Inferior parietal cortex (tissue), 1 donor: Measurements from ENCODE around the gene RINL.
"Not testable (repeated sequence)": the region's sequence is repeated elsewhere in the genome, so short reads cannot be mapped to it uniquely, and the experiment has no call there.

Experiments used
- DNase-seq: peaks from one replicate; pipeline ENCODE4 v3.0.0-alpha.2; 2016; ENCODE audit errors: extremely low spot score

The RINL gene

DNA sequence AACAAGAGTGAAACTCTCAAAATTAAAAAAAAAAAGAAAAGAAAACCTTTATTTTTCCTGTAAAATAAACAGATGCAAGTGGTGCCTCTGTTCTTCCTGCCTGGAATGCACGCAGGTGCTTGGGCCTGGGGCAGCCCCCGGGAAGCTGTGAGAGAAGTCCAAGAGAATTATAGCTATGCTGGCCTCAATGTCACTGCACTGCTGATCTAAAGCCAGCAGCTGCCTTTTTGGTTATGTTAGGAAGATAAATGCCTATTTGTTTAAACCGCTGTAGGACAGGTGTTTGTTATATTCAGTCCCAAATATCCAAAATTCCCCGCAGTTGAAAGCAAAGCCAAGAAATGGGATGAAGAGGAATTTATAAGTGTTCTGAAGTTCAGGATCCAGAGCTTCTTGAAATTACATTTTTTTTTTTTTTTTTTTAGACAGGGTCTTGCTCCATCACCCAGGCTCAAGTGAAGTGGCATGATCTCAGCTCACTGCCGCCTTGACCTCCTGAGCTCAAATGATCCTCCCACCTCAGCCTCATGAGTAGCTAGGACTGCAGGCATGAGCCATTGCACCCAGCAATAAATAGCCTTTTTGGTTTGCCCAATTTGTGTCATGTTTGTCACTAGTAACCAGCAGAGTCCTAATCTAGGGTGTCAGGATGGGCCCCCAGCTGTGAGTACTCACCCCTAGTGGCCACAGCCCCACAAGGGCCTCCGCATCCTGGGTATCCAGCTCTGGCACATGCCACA lies 2.2 kb downstream of the RINL start:
- no peak for DNase-seq

DNA sequence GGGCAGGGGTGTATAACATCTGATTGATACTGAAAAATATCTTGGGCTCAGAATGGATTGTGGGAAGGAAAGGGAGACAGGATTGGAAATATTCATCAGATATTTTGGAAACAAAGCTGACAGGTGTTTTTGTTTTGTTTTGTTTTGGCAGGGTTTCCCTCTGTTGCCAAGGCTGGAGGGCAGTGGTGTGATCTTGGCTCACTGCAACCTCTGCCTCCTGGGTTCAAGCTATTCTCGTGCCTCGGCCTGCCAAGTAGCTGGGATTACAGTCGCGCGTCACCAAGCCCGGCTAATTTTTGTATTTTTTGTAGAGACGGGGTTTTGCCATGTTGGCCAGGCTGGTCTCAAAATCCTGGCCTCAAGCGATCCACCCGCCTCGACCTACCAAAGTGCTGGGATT lies 4.7 kb downstream of the RINL start:
- DNase-seq: not testable (repeated sequence)

DNA sequence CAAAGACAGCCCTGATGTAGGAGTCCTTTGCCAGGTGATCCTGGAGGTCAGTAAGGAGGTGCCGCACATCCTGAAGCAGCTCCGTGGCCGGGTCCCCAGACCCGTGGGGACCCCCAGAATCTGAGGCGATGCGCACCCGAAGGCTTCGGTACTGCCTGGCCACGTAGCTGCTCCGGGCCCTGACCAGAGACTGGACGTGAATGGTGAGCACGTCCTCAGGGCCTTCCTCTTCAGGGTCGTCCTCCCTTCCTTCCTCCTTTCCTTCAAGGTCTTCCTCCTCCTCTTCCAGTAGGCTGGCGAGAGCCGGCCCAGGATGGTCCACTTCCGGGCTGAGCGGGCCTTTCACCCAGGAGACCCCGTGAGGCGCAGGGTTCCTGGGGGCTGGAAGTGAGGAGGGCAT lies 7.5 kb downstream of the RINL start:
- DNase-seq: no peak

DNA sequence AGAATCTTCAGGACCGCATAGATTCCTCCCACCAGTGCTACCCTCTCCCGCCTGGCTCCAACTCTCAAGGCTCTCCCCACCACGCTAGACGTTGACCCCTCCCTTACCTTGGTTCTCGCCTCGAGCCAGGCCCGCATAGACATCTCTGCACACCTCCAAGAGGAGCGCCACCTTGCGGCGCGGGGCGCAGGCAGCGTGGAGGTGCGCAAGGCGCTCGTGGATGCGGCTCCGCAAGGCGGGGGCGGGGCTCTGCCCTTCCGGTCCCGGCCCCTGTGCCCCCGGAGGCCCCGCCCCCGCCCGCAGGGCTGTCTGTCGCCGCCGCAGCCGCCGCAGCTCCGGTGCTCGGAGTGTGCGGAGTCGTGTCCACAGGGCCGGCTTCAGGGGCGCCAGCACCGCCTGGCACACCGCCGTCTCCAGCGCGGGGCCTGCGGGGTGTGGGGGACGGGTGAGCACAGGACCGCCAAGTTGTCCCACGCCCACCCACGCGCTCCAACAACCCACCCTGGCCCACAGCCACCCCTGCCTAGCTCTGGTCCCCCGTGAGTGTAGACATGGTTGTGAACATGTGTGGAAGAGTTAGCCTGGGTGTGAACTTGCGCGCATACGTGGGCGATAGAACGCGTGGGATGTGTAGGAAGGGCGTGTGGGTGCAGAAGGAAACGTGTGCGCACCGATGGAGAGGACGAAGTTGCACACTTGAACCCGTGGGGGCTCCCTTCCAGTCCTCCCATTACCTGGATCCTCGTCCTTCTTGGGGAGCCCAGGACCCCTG lies 8.1 kb downstream of the RINL start:
- DNase-seq: peak; percentile 65

DNA sequence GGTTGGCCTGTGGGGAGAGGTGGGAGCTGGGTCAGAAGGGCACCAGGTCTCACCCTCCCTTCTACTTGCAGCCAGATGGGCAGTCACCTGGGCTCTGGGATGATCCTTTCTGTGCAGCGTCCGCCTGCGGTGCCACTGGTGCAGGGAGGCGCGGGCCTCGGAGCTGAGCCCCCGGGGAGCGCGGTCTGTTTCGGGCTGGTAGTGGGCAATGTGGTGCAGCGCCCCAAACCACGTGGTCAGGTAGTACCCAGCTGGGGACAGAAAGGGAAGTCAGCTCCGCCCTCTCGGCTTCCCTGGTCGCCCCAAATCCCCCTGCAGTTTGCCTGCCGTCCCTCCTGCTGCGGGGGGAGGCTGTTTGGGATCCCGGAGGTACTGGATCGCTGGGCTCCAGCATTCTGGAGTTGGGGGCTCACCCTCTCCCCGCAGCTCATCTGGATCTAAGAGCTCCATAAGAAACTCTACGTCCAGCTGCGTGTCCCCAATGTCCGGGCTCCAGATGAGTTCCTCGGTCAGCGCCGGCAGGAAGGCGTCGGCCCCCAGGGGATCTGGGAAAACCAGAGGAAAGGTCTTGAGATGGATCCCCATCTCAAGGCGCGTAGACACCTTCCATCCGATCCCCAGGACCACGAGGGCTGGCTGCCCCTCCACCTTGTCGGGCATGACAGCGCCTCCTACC lies 8.8 kb downstream of the RINL start:
- DNase-seq: no peak

DNA sequence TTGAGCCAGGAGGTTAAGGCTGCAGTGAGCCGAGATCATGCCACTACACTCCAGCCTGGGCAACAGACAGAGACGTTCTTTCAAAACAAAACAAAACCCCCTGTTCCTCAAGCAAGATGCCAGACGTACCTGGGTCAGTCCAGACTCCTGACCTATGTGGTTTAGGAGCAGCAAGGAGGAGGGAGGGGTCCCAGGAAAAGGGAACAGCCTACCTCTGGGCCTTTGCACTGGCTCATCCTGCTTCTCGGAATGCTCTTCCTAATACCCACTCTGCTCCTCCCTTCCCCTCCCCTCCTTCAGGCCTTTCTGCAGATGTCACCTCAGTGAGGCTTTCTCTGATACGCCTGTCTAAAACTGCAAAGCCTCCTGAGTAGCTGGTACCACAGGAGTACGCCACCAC lies 9.5 kb downstream of the RINL start:
- no peak for DNase-seq

DNA sequence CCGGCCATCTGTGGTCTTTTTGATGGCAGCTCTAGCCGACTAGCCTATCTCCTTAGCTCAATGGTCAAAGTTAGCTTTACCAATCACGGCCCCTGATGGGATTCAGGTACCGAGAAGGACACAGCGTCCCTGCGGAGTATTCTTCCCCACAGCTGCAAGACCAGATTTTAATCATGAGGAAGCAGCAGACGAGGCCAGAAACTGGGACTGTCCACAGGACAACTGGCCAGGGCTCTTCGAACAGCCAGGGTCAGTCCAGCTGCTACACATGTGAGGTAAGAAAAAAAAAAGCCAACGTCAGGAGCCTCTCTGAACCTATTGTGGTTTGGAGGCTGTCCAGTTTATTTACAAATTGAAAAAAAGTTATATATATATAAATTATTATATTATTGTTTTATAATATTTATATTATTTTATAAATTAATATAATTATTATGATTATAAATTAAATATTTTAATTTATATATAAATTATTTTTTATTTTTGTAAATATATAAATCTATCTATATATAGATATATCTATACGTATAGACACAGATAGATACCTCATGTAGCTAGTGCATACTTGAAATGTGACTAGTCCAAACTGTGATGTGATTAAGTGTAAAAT lies 10.8 kb downstream of the RINL start:
- no peak for DNase-seq

DNA sequence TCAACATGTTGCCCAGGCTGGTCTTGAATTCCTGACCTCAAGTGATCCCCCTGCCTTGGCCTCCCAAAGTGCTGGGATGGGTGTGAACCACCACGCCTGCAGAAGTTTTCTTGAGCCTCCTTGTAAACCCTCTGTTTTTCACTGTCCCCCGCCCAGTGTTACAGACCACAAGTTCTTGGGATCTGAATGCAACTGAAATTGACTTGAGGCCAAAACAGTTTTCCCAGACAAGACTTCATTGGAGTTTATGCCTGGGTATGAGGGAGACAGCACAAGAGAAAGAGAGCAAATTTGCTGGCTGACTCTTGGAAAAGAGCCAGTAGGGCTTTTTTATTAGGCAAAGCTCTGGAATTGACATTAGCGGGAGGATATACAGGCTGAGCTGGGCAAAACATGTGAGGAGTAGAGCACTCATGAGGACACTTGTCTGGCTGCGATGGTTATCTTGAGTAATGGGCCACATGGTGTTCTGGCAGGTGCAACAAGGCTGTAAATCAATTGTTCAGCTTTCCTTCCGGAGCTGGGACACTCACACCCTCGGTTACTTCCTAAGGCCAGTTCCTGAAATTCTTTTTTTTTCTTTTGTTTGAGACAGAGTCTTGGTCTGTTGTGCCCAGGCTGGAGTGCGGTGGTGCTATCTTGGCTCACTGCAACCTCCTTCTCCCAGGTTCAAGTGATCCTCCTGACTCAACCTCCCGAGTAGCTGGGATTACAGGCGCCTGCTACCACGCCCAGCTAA lies 15.6 kb downstream of the RINL start:
- DNase-seq: no peak

DNA sequence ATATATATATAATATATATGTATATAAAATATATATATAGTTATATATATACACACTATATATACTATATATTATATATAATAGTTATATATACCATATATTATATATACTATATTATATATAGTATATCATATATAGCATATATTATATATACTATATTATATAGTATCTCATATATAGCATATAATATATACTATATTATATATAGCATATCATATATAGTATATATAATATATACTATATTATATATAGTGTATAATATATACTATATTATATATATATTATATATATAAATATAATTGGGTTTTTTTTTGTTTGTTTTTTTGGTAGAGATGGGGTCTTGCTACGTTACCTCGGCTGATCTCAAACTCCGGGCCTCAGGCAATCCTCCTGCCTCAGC lies 16.7 kb downstream of the RINL start:
- DNase-seq: no peak

DNA sequence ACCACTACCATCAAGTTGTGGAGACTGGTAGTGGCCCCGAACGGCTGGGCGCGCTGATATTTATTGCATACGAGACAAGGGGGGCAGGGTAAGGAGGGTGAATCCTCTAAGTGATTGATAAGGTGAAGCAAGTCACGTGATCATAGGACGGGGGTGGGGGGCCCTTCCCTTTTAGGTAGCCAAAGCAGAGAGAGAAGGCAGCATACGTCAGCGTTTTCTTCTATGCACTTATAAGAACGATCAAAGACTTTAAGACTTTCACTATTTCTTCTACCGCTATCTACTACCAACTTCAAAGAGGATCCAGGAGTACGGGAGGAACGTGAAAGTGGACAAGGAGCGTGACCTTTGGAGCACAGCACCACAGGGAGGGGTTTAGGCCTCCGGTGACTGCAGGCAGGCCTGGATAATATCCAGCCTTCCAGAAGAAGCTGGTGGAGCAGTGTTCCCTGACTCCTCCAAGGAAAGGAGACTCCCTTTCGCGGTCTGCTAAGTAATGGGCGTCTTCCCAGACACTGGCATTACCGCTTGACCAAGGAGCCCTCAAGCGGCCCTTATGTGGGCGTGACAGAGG lies 18.4 kb downstream of the RINL start:
- DNase-seq: not testable (repeated sequence)

DNA sequence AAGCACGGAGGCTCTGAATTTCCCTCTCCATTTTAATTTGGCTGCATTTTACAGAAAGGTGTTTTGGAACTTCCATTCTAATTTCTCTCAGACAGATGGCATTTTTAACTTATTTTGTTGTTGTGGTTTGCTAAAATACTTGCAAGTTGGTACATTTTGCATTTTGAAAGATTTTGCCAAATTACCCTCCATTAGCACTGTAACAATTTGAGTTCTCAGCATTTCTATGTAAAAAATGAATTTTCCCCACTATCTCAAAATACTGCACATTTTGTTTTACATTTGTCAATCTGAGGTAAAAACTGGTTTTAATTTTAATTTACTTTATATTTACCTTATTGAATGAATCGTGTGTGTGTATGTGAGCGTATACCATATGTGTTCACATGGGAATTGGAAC lies 21.3 kb downstream of the RINL start:
- no peak for DNase-seq

DNA sequence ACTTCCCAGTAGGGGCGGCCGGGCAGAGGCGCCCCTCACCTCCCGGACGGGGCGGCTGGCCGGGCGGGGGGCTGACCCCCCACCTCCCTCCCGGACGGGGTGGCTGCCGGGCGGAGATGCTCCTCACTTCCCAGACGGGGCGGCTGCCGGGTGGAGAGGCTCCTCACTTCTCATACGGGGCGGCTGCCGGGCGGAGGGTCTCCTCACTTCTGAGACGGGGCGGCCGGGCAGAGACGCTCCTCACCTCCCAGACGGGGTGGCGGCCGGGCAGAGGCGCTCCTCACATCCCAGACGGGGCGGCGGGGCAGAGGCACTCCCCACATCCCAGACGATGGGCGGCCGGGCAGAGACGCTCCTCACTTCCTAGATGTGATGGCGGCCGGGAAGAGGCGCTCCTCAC lies 22.3 kb downstream of the RINL start:
- DNase-seq: not testable (repeated sequence)

DNA sequence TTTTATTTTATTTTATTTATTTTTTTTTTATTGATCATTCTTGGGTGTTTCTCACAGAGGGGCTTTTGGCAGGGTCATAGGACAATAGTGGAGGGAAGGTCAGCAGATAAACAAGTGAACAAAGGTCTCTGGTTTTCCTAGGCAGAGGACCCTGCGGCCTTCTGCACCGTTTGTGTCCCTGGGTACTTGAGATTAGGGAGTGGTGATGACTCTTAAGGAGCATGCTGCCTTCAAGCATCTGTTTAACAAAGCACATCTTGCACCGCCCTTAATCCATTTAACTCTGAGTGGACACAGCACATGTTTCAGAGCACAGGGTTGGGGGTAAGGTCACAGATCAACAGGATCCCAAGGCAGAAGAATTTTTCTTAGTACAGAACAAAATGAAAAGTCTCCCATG lies 23.1 kb downstream of the RINL start:
- not testable (repeated sequence) for DNase-seq

DNA sequence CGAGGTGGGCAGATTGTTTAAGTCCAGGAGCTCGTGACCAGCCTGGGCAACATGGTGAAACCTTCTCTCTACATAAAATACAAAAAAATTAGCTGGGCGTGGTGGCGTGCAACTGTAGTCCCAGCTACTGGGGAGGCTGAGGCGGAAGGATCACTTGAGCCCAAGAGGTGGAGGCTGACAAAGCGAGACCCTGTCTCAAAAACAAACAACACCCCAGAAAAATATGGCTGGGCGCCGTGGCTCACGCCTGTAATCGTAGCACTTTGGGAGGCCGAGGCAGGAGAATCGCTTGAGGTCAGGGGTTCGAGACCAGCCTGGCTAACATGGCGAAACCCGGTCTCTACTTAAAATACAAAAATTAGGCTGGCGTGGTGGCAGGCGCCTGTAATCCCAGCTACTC lies 24.9 kb downstream of the RINL start:
- no peak for DNase-seq

DNA sequence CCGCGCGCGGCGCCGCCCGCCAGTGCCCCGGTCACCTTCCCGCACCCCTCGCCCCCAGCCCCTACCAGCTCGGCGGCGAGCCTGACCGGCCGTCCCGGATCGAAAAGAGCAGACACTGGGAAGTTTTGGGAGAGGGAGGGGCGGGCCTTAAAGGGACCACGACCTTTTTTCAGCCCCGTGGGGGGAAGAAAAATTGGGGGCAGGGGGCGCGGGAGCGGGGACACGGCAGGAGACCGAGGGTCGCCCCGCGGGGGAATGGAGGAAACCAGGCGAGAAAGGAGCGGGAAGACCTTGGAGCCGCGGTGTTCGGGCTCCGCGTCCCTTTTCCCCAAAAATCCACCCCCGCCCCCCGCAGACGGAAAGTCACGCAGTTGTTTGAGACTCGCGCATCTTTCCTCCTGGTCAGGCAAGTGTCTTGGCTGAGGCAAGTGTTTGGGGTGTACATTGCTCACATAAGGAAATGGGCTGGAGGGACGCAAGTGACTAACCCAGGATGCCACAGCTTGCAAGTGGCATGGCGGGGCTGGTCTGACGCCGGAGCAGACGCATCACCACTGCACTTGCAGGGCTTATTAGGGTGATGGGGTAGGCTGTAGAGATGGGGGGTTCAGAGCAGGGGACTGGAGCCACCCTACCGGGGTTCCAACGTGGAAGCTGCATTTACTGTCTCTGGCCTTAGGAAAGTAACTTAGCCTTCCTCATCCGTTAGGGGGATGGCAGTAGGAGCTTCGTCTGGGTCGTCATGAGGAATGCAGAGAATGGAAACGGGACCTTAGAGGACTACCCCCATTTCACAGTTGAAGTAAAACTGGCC lies 25.6 kb downstream of the RINL start:
- no peak for DNase-seq

DNA sequence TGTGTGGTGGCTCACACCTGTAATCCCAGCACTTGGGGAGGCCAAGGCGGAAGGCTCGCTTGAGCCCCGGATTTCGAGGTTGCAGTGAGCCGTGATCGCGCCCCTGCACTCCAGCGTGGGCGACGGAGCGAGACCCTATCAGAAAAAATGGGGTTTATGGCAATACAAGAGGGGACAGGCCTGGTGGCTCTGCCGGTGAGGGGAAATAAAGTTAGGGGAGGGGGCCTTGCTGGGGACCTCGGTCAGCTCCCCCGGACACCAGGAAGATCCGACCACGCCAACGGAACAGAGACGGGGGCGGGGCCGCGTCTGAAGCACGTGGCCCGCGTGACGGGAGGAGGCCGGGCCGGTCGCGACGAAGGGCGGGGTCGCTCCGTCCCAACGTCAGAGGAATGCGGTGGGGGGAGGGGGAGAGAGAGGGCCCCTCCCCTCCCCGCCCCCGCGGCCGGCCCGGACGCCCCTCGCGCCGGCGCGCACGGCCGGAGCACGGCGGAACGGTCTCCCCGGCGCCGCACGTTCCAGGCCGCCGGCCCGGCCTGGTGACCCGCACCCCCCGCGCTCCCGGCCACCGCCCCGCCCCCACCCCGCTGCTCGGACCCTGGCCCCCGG lies 26.3 kb downstream of the RINL start:
- DNase-seq: peak; percentile 90

DNA sequence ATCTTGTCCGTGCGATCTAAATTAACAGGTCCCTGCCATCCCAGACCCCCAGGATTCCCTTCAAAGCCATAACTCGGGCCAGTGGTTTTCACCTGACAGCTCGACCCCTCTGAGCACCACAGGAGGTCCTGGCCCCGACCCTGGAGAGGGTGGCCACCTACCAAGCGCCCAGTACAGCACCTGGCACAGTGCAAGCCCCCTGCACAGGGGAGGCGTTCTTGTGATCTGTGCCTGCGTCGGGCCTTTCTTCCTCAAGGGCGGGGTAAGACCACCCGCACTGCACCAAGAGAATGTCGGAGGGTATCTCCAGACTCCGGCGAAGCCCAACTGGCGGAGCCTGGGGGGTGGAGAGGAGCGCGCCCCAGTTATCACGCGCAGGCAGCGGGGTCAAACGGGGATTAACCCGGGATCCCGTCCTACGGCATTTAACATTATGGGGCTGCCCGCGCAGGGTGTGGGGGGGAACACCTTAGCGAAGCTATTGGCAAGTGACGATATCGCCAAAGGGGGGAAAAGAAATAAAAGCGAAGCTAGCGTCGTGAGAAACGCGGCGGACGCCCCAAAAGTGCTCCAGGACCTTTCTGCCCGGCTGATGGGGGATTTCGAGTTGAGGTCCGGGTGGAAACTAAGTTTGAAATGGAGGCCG lies 27.0 kb downstream of the RINL start:
- DNase-seq: peak; percentile 19

DNA sequence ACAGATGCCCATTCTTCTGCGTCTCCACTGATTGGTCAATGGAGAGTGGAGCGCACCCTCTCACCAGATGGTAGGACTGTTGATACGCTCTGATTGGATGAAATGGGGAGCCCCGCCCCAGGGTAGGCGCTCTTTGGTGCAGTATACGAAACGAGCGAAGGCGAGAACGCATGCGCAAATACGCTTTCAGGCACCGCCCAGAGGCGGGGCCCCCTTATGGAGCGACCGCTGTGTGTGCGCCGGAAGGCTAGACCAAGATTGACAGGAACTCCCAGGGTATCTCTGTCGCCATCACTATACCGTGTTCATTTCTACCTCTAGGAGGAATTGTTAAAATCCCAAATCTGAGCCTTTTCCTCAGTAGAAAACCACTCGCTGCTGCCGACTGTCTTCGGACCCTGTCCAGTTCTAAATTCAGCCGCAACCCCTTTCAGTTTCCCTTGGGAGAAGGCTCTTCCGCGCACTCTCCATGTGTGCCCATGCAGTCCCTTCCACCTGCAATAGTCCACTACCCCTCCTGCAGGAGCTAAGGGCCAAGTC lies 27.6 kb downstream of the RINL start:
- DNase-seq: no peak

DNA sequence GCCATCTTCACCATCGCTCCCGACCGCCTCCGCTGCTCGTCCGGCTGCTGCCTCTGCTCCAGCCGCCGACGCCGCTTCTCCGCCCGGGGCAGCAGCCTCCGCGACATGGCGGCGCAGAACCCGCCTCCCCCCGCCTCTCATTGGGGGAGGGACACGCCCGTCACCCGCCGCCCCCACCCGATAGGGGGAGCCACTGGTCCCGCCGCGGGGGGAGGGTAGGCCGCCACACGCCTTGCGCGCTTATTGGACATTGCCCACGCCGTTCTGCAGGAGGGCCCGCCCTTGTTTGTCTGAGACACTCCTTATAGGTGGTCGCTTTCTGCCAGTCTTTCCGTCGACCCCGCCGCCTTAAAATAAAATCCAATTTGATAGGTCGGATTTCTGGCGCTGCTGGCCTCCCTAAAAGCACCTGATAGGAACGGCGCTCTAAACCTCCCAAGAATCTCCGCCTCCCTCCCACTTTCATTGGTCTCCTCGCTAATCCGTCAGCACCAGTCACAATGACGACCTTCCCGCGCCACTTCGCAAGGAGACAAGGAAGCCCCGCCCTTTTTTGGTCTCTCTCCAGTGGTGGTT lies 28.1 kb downstream of the RINL start, which contains the start of gene HNRNPL:
HNRNPL (minus strand) TSS at position 127 of the 576 bp plus-strand sequence; CDS start at position 107, 20 bp downstream.
- DNase-seq: peak; percentile 100
